GM12801 (cell line): ENCODE measurements around the gene SAMSN1.

Source experiments
- CTCF ChIP-seq: IDR thresholded peaks from one replicate; pipeline ENCODE4 v1.5.1; 2011; ENCODE audit warnings: control low read depth; ENCODE audit not compliant: insufficient read length; ENCODE audit errors: extremely low read depth

SAMSN1 gene

DNA sequence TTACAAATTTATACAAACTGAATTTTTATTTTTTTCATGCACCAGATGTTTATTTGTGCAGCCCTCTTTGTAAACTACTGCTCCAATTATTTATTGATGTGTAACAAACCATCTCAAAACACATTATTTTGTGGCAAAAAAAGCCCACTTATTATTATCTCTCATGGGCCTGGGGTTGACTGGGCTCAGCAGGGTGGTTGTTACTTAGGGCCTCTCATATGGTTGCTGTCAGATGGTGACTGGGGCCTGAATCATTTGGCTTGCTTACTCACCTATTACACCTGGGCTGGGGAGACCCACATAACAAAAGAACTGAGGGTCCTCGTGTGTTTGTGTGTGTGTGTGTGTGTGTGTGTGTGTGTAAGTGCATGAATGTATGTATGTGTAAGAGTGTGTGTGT lies 110.7 kb downstream of the SAMSN1 start:
- no peak for TF ChIP-seq CTCF
